SKM-1 (cell line): ENCODE measurements around the gene LBX2.

Experiments used
- DNase-seq: peaks from one replicate; lab custom pipeline; 2025; ENCODE audit not compliant: unreplicated experiment; lab: John Stamatoyannopoulos, UW

LBX2 gene

DNA sequence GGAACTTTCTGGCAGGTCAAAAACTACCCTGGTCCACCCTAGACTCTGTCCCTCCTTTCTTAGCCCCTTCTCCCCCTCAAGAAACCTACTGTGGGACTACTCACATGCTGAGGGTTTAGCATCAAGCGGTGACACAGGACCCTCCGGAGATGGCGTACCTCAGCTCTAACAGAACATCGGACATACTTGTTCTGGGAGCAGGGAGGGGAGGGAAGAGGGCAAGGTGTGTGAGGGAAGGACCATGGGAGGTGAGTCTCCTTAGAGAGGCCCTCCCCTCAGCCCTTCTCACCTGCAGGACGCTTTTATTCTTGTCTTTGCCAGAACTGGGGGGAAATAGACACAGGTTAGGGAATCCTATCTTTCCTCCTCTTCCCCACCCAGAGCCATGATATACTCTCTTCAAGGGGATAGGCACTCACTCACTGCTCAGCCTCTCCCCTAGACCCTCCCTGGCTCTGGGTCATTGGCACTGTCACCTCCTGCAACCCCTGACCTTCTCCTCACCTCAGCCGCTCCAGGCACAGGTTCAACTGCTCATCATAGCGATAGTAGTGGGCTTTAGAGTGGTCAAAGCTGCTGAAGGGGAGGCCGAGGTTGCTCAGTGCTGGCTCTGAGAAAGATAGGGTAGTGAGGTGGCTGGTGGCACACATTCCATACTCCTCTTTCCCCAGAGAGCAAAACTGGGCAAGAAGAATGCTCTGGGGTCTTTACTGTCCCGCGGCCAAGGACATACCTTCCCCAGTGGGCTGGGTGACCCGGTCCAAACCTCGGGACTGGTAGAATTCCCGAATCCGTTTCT, 6.2 kb upstream of the LBX2 start:
- DNase-seq, result no peak

DNA sequence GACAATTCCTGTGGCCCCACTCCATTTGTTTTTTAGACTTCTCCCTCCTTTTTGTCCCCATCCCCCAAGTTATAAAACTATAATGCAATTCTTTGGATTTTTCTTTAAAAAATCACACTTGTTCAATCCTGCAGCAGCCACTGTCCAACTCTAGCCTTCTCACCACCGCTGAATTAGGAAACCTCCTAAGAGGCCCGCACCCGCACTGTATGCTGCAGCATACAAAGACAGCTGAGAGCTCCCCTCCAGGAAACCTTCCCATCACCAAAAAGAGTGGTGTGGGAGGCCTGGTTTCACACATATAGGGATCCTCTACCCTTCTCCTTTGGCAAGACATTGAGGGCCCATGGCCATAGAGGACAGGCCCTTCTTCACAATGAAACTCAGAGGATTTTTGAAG, 5.2 kb upstream of the LBX2 start:
- DNase-seq, result no peak

DNA sequence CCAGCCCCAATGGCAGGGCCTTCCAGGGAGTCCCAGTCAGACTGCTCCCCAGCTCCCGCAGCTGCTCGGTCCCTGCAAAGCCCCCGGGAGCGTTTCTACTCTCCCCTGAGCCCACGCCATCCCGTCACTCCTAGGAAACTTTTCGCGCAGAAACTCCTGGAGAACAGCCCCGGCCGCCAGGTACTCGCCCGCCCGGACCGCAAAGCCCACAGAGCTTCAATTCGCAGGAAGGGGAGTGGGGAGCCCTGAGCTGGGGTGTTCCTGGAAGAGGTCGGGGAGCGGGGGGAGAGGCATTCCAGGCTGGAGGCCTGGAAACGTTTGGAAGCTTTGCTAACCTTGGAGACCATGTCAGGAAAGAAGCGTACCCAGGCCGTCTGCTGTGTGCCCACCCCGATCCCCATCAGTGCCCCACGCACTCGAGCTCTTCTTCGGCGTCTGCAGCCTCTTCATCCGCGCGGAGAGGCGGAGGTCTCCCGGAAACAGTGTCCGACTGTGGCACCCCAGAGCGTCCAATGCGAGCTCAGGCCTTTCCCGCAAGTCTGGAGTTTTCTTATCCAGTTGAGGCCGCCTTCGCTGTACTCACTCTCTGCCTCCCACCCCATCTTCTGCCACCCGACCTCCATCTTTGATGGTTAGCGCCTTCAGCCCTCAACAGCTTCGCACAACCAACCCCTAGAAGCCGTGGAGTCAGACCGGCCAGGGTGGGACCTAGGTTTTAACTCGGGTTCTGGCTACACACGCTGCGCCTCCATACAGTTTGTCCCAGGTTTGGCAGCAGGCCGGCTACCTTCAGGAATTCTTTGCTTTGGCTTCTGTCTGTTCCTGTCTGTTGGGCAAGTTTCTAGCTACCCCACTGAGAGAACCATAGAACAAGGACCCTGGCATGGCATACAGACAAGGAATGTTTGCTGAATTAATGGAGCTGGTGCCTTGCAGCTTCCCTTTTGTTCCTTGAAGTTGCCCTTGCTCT, 4.4 kb upstream of the LBX2 start:
- no peak for DNase-seq

DNA sequence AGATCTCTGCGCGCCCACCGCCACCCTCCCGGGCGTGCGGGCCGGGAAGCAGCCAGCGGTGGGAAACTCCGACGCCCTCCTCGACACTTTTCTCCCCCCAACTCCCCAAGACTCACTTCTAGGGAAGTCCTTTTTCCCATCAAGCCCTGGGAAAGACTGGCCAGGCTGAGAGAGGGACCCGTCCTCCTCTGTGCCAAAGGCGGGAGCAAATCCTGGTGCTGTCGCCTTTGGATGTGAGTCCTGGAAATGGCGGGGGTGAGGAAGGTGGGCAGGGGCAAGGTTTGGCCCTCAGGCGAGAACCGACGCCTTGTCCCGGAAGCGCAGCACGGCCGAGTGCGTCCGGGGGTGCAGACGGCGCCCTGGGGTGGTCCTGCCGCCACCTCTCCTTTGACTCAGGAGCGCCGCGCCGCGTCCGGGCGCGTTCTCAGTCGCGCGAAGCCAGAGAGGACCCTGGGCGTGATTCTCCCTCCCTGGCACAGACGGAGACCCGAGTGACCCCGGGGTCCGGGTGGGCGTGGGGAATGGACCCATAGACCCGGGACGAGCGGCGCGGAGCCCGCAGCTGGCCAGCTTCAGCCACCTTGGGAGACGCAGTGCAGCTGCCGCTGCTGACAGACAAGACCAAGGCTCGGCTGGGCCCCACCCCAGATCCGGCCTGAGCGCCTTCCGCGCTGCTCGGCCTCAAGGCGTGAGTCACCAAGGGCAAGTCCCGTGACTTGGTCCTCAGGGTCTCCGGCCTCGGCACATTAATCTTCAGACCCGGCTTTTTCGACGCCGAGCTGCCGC, 3.5 kb upstream of the LBX2 start:
- no peak for DNase-seq

DNA sequence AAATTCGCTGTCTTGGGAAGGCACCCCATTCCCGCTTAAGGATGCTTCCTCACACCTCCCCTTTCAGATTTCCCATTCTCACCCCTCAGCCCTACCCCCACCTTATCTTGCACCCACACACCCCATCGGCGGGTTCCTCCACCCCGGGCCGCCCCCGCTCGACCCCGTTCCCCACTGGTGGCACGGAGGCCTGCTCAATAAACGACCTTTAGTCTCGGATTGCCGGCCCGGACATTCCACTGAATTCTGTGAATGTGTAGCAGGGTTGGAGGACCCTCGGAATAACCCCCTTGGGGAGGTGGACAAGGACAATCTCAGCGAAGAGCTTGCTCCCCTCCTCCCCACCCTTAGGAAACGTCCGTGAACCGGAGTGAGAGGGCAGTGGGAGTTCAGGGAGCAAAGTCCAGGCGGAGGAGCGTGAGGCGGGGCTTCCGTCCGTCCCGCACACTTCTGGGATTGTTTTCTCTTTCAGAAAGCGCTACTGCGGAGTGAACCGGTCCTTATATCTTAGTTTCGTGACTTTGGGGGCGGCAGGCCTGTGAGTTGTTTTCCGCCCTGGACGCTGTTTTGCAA, 2.8 kb upstream of the LBX2 start:
- DNase-seq, result no peak

DNA sequence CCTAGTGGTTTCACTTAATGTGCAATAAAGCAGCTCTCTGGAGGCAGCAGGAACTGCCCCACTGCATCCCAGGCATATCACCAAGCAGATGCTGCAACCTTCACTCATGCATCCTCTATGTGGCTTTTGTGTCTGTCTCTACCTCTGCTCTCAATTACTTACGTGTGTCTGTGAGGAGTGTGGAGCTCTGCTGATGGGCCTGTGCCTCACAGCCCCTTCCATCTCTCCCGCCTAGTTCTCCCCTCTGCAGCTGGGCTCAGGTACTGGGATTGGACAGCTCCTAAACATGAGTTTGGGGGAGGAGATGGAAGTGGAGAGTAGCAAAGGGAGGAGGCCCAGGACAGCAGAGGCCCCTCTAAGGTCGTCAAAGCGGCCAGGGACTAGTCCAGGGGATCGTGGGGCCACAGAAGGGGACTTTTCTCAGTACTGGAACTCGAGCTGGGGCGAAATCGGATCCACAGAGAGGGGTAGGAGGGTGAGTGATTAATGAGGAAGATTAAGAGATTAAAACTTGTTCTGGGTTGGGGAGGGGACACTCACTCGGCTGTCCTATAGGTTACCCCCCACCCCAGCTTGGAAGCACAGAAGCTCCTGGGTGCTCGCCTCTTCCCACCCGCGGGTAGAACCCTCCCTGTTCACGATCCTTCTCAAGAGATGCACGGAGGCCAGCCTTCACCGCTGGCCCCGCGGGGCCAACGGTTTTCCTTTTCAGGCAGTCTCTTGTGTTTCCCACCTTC, 2.1 kb upstream of the LBX2 start:
- DNase-seq, result no peak

DNA sequence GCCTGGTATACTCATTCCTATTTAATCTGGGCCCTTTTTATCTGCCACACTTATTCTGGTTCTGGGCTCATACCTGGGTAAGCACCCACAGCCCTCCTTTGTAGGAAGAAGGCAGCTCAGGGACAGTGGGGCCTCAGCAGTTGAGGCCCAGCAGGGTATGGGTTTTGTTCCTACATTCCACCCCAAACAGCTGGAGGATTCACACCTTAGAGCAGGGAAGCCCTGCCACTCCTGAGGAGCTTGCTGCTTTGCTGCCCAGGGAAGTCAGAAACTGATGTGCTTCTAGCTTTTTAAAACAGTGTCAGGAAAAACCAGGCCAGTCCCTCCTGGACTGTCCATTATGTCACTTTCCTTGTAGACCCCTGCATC, 1.2 kb upstream of the LBX2 start:
- DNase-seq, result no peak

DNA sequence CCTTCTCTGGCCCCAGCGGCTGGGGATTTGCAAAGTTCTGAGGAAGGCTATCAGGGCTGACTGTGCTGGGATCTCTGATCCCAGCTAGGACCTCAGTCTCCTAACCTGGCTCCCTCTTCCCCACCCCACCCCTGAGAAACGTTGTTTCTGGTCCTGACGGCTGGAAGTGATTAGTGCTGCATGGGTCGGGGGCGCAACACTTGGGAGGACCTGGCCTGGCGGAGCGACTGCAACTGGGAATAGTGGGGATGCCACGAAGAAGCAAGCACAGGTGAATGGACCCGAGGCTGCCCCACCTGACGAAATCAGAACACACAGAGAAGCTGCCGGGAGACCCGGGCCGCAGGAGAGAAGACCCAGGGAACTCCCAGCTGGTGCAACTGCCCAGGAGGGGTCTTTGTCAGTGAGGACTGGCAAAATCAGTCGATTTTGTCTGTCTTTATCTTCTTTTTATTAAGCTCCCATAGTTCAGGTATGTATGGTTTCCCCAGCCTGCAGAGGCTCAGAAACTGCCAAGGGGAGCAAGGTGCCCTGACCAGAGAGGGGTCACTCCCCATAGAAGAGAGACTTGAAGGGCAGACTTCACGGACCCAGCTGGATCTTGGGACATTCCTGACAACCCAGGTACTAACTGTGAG, 656 bp upstream of the LBX2 start:
- DNase-seq, result no peak

DNA sequence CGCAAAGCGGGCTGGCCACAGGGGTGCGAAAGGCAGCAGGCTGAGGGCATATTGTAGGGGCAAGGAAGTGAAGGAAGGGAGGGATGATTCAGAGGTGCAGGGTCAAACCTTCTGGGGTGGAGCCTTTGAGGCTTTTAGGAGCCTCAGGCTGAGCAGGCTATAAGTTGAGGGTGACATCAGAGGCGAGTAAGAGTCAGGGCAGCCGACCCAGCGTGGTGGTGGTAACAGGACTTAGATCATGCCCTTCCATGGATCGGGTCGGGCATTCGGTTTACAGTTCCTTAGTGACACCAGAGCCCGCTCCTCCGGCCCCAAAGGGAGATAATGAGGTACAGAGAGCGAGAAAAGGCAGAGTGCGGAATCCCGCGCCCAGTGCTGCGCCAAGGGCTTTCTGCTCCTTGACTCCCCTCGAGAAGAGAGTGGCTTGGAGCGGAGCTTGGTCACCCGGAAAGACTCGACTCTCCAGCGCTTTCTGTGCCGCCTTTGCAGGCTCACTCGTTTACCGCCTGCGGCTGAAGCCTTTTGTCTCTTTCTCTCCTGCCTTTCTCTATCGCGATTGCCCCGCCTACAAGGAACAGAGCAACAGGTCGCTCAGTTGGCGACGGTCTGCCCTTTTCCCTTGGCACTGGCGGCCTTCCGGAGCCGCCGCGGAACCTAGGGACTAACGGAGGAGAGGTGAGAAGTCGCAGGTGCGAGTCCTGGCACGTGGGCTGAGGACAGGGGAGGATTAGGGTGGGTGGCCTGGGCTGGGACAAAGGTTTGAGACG, 720 bp downstream of the LBX2 start:
- no peak for DNase-seq

DNA sequence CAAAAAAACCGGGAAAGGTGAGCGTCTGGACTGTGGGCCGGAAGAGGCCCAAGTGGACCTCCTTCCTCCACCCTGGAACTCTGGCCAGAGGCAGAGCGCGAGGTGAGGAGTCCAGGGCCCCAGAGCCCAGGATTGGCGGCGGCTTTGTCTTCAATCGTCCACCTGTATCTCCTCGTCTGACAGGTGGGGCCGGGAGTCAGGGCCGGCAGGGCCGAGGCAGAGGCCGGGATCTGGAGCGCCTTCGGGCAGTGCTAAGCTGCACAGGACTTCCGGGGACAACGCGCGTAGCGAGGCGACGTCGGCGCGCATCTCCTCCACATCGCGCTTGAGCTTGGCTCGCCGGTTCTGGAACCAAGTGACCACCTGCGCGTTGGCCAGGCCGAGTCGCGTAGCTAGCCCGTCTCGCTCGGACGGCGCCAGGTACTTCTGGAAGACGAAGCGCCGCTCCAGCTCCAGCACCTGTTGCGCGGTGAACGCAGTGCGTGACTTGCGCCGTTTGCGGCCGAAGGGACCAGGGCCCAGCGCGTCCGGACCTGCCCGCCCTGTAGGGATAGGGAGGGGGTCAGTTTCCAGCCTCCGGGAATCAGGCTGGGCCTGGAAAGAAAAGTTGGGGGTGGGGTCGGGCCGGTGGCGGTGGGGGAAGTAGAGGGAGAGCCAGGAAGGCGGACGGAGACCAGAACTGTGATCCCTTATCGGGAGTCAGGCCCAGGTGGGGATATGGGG, 1.5 kb downstream of the LBX2 start:
- no peak for DNase-seq

DNA sequence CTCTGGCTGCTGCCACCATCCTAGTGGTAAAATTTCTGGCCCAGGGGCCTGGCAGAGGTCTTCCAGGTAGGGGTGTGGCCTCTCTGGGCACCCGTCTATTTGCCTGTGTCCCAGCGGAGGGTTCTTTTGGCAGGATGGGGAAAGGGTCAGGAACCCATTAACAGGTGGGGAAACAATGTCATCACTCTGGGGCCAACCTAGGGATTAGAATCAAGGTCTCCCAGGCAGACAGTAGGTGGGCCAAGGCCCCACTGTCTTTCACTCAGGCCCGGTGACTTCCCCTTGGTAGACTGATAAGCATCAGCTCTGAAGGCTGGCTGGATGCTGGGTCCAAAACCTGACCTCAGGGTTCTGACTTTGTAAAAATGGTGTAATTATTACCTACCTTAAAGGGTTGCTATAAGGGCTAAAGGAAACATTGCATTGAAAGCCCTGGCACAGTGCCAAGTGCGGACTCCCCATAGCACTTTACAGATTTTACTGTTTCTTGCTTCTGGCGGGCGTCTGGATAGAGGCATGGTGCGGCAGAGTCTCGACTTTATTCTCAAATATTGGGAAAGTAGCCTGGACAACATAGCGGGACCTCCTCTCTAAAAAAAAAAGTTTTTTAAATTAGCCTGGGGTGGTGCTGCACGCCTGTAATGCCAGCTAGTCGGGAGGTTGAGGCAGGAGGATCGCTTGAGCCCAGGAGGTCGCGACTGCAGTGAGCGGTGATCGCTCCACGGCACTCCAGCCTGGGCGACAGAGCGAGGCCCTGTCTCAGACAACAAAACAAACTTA, 2.2 kb downstream of the LBX2 start:
- no peak for DNase-seq

DNA sequence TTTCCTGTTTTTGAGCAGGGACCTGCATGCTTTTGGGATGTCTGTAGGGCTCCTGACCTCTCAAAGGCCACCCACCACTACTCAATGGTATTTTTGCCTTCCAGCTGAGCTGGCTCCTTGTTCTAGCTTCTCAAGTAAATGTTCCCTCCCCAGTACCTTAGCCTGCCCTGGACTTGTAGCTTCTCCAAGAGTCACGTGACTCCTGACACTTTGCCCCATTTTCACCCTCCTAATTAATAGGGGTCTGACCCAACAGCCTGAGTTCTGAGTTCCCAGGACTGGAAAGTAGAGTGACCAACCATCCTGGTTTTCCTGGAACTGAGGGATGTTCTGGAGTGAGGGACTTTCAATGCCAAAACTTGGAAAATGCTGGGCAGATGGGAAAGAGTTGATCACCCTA, 4.0 kb downstream of the LBX2 start:
- DNase-seq, result no peak

DNA sequence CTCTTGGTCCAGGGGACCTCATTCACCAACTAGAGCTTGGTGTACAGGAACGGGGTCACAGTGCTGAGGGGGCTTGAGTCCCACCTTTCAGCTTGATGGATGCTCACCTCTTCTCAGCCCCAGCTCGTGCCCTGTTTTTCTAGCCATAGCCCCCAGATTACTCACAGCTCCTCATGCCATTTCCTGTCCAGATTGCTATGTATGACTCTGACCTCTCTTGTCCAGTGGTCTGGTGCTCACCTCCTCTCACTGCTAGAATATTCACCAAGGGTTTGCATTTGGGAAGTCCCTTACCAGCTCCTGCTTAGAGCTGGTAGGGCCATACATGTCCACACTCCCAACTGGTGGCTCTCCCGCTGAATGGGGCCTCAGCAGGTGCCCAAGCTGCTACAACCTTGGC, 5.9 kb downstream of the LBX2 start:
- DNase-seq, result no peak

DNA sequence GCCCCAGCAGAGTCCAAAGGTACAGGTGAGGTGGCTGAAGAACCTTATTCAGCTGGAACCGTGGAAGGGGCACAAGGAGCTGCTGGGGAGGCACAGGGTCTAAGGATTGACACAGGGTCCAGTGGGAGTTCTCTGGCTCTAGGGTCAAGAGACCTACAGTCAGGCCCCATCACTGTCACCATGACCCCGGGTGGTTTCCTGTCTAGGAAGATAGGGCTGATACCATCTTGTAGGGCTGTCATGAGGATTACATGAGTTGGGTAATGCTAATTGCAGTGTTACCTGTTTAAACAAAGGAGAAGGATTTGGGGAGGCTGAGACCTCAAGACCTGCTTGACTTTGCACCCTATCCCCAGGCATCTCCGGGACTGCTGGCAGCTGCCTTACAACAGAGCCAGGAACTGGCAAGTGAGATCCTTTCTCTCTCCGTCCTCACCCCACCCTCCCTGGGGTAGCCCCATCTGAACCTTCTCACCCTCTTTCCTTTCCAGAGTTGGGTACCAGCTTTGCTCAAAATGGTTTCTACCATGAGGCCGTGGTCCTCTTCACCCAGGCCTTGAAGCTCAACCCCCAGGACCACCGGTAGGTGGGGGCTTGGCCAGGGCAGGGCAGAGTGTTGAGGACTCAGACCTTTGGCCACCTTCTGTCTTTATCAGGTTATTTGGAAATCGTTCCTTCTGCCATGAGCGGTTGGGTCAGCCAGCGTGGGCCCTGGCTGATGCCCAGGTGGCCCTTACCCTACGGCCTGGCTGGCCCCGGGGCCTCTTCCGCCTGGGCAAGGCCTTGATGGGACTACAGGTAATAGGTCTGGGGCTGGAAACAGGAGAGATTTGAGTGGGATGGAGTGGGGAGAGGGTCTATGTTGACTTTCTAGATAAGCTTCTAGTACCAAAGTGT, 7.5 kb downstream of the LBX2 start:
- DNase-seq, result no peak

DNA sequence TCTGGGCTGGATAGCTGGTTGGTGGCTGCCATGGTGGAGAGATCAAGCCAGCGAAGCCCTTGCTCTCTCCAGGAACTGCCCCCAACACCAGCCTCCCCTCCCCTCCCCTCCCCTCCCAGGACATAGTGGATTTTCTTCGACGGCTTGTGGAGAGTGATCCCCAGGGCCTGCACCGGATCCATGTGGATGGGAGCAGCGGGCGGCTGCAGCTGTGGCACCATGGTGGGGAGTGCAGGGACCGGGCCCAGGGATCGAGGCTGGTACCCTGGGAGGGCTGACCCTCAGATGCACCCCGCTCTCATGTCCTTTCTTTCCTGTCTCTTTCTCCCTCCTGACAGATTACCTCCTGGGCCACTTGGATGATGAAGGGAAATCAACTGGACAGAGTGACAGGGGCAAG, 9.5 kb downstream of the LBX2 start:
- no peak for DNase-seq

DNA sequence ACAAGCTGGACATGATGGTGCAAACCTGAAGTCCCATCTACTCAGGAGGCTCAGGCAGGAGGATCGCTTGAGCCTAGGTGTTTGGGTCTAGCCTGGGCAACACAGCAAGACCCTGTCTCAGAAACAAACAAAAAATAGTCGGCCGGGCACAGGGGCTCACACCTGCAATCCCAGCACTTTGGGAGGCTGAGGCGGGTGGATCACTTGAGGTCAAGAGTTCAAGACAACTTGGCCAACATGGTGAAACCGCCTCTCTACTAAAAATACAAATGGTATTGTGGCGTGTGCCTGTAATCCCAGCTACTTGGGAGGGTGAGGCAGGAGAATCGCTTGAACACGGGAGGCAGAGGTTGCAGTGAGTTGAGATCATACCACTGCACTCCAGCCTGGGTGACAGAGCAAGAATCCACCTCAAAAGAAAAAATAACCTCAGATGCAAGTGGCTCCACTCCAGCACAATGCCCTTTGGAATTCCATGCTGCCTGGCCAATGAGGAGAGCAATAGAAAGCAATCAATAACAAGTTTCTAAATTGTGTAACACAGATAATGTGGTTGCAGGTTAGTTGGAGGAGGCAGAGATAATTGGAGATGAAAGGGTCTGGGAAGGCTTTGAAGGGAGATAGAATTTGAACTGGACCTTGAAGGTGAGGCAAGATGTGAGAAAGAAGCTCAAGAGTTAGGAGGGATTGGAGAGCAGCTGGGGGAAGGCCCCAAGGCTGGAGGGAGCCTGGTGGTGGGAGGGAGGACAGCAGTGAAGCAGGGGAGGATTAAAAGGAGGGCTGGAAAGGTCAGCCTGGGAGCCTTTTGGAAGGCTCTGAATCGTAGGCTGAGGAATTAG, 10.5 kb downstream of the LBX2 start:
- DNase-seq, result no peak
